Fibroblast of lung (primary cell): ENCODE measurements around the gene CELF2. TPM values are rescaled to one million over a fixed set of nuclear protein-coding genes. Genes with fewer than 3 reads are reported as not detected.

Experiments
- DNase-seq, 2 donors: peaks; one replicate each; pipeline versions ENCODE4 v3.0.0 to v3.0.0-alpha.2; 2010; ENCODE audit warnings: low read depth in 2 of 2
- H2AFZ ChIP-seq: 2 replicates; pipeline ENCODE4 v1.5.1; 2012; ENCODE audit warnings: low read length, control low read depth, inconsistent platforms
- H3K27ac ChIP-seq: 2 replicates; pipeline ENCODE4 v1.5.1; 2011; ENCODE audit warnings: low read length, control low read depth; ENCODE audit not compliant: insufficient read depth
- H3K27me3 ChIP-seq: 2 replicates; pipeline ENCODE4 v1.5.1; 2011; ENCODE audit warnings: mild to moderate bottlenecking, low read length; ENCODE audit not compliant: control insufficient read depth, insufficient read depth
- H3K36me3 ChIP-seq: 2 replicates; pipeline ENCODE4 v1.5.1; 2011; ENCODE audit warnings: low read length; ENCODE audit not compliant: control insufficient read depth, insufficient read depth
- H3K4me1 ChIP-seq: 2 replicates; pipeline ENCODE4 v1.5.1; 2011; ENCODE audit warnings: low read length; ENCODE audit not compliant: control insufficient read depth, insufficient read depth; ENCODE audit errors: extremely low read depth
- H3K4me2 ChIP-seq: 2 replicates; pipeline ENCODE4 v1.5.1; 2011; ENCODE audit warnings: low read length, control low read depth; ENCODE audit not compliant: insufficient read depth; ENCODE audit errors: extremely low read depth
- H3K4me3 ChIP-seq, 4 experiments: fragments of 200-600 bp in 1 of 4; sonication (generic) in 1 of 4; replicated peaks in 1 of 4; 2 replicates each; pipeline ENCODE4 v1.5.1; 2011 to 2016; ENCODE audit warnings: low read length in 4 of 4, low read depth in 3 of 4, mild to moderate bottlenecking in 3 of 4, control low read depth in 2 of 4, inconsistent platforms in 1 of 4, mixed read lengths in 1 of 4; ENCODE audit not compliant: insufficient read depth in 1 of 4; ENCODE audit errors: control extremely low read depth in 1 of 4
- H3K79me2 ChIP-seq: 2 replicates; pipeline ENCODE4 v1.5.1; 2012; ENCODE audit warnings: mild to moderate bottlenecking, low read length, inconsistent platforms; ENCODE audit not compliant: control insufficient read depth, insufficient read depth
- H3K9ac ChIP-seq: 2 replicates; pipeline ENCODE4 v1.5.1; 2011; ENCODE audit warnings: mild to moderate bottlenecking, low read length, control low read depth; ENCODE audit not compliant: insufficient read depth
- H3K9me3 ChIP-seq: 2 replicates; pipeline ENCODE4 v1.5.1; 2012; ENCODE audit warnings: low read depth, low read length; ENCODE audit not compliant: control insufficient read depth, insufficient read depth
- H4K20me1 ChIP-seq: 2 replicates; pipeline ENCODE4 v1.5.1; 2011; ENCODE audit warnings: low read length; ENCODE audit not compliant: control insufficient read depth, insufficient read depth; ENCODE audit errors: extremely low read depth
- CTCF ChIP-seq, 2 donors: IDR thresholded peaks in 1 of 2; conservative IDR thresholded peaks in 1 of 2; 1 replicate in 1 of 2; 2 replicates in 1 of 2; pipeline ENCODE4 v1.5.1; 2011 to 2012; ENCODE audit warnings: low read length in 2 of 2, control low read depth in 1 of 2, inconsistent platforms in 1 of 2, low read depth in 1 of 2, mild to moderate bottlenecking in 1 of 2
- EZH2 ChIP-seq: IDR thresholded peaks from 2 replicates; pipeline ENCODE4 v1.5.1; 2012; ENCODE audit warnings: low read length, control low read depth, mild to moderate bottlenecking; ENCODE audit errors: missing control alignments
- polyA plus RNA-seq, 2 donors: library from polyadenylated mRNA; depleted of rRNA in 1 of 2; stranded (reverse) in 1 of 2; unstranded in 1 of 2; fragments of >200 nt; gene quantifications; 2 replicates each; pipeline ENCODE4 v1.2.1, GENCODE V29; 2011 to 2012; ENCODE audit warnings: missing spikeins in 1 of 2
- total RNA-seq: library from RNA; depleted of rRNA; stranded (reverse); fragments of >200 nt; gene quantifications from 2 replicates; pipeline ENCODE4 v1.2.1, GENCODE V29; 2014

CELF2 gene
- total and polyA plus RNA-seq, 2 donors (not counting 1 experiment from before 2014, with no cell fraction given), result 16.9 to 25.1 TPM

GRCh38 chr10:11337516-11337915 is 319.8 kb downstream of the CELF2 start:
- TF ChIP-seq EZH2, result no peak
- no peak for TF ChIP-seq CTCF (conservative IDR thresholded peaks at IDR 0.05 in 1 of 2, IDR thresholded peaks at IDR 0.05 in 1 of 2; ENCODE audit: low read depth in 1 of 2, low read length in 2 of 2)
- peaks cover under 1% of the 10 kb centered on the region for H3K36me3 ChIP-seq
- no peak overlapping the region for H3K27ac ChIP-seq

GRCh38 chr10:11338160-11338844 is 320.6 kb downstream of the CELF2 start:
- H4K20me1 ChIP-seq, result no peaks in the 10 kb centered on the region
- no peak overlapping the region for H3K4me3 ChIP-seq
- no peak overlapping the region for H3K27ac ChIP-seq
- no peaks in the 10 kb centered on the region for H3K27me3 ChIP-seq
- no peak for DNase-seq
- H2AFZ ChIP-seq, result no peak overlapping the region
- no peaks in the 10 kb centered on the region for H3K79me2 ChIP-seq
- no peak overlapping the region for H3K4me2 ChIP-seq
- H3K9me3 ChIP-seq, result no peaks in the 10 kb centered on the region
- TF ChIP-seq CTCF (conservative IDR thresholded peaks at IDR 0.05 in 1 of 2, IDR thresholded peaks at IDR 0.05 in 1 of 2; ENCODE audit: low read depth in 1 of 2, low read length in 2 of 2) (no peak), EZH2 (no peak)
- no peaks in the 10 kb centered on the region for H3K4me1 ChIP-seq
- no peak overlapping the region for H3K9ac ChIP-seq
- no peaks in the 10 kb centered on the region for H3K36me3 ChIP-seq

More at GRCh38 chr10:11337516-11337915, 319.8 kb downstream of the CELF2 start:
- Histone ChIP-seq H3K9ac (no peak overlapping the region), H3K27me3 (no peaks in the 10 kb centered on the region), H3K79me2 (no peaks in the 10 kb centered on the region), H4K20me1 (no peaks in the 10 kb centered on the region), H3K4me2 (no peak overlapping the region), H3K9me3 (no peaks in the 10 kb centered on the region), H3K4me1 (no peaks in the 10 kb centered on the region), H2AFZ (no peak overlapping the region), H3K4me3 (no peak overlapping the region)
- DNase-seq, result no peak

GRCh38 chr10:11339013-11339412 is 321.3 kb downstream of the CELF2 start:
- TF ChIP-seq CTCF (conservative IDR thresholded peaks at IDR 0.05 in 1 of 2, IDR thresholded peaks at IDR 0.05 in 1 of 2; ENCODE audit: low read depth in 1 of 2, low read length in 2 of 2) (no peak), EZH2 (no peak)
- no peak overlapping the region for H3K4me3 ChIP-seq
- no peaks in the 10 kb centered on the region for H3K4me1 ChIP-seq
- H2AFZ ChIP-seq, result no peak overlapping the region
- no peak for DNase-seq
- no peak overlapping the region for H3K27ac ChIP-seq
- no peaks in the 10 kb centered on the region for H3K27me3 ChIP-seq
- H3K9ac ChIP-seq, result no peak overlapping the region
- H3K9me3 ChIP-seq, result no peaks in the 10 kb centered on the region
- H3K4me2 ChIP-seq, result no peak overlapping the region
- H3K36me3 ChIP-seq, result no peaks in the 10 kb centered on the region
- H3K79me2 ChIP-seq, result no peaks in the 10 kb centered on the region
- no peaks in the 10 kb centered on the region for H4K20me1 ChIP-seq
